HepG2 (cell line): ENCODE data around the gene CAPN7. TPM values are rescaled to one million over a fixed set of nuclear protein-coding genes. Genes with fewer than 3 reads are reported as not detected.

Source experiments
- ASH2L ChIP-seq: fragments of 300-600, 200-600 bp; sonication (generic); IDR thresholded peaks from 2 replicates; pipeline ENCODE4 v1.7.0; 2017; ENCODE audit warnings: low read depth, mild to moderate bottlenecking, moderate library complexity, mixed read lengths, low read length; ENCODE audit not compliant: insufficient read length
- DNMT1 ChIP-seq: sonication (generic); formaldehyde crosslinking; IDR thresholded peaks from 2 replicates; pipeline ENCODE4 v1.5.1; 2020; ENCODE audit warnings: mild to moderate bottlenecking, missing genetic modification reagents
- ELF3 ChIP-seq: IDR thresholded peaks from 2 replicates; pipeline ENCODE4 v1.6.1; 2016; ENCODE audit warnings: missing genetic modification reagents, missing compliant biosample characterization
- GABPB1 ChIP-seq: IDR thresholded peaks from 2 replicates; pipeline ENCODE4 v1.6.1; 2016; ENCODE audit warnings: mild to moderate bottlenecking, missing genetic modification reagents, moderate library complexity, missing compliant biosample characterization
- MED13 ChIP-seq: sonication (generic); formaldehyde crosslinking; IDR thresholded peaks from 2 replicates; pipeline ENCODE4 v1.5.0; 2020; ENCODE audit warnings: missing genetic modification reagents
- TBL1XR1 ChIP-seq: fragments of 150-350 bp; IDR thresholded peaks from 2 replicates; pipeline ENCODE4 v1.6.1; 2014; ENCODE audit warnings: borderline replicate concordance, low read length; ENCODE audit not compliant: partially characterized antibody
- TERF1 ChIP-seq: sonication (generic); formaldehyde crosslinking; IDR thresholded peaks from 2 replicates; pipeline ENCODE4 v1.8.0; 2022; ENCODE audit warnings: mild to moderate bottlenecking, missing genetic modification reagents, moderate library complexity
- ZBTB43 ChIP-seq: sonication (generic); formaldehyde crosslinking; conservative IDR thresholded peaks from 2 replicates; pipeline ENCODE4 v1.4.0; 2020; ENCODE audit warnings: missing genetic modification reagents
- ZNF646 ChIP-seq: sonication (generic); formaldehyde crosslinking; IDR thresholded peaks from 2 replicates; pipeline ENCODE4 v1.9.0; 2021; ENCODE audit warnings: mild to moderate bottlenecking, missing genetic modification reagents
- polyA plus RNA-seq, 8 experiments: library from polyadenylated mRNA; depleted of rRNA in 3 of 8; stranded (reverse) in 7 of 8; unstranded in 1 of 8; fragments of >200 nt; fragmentation: Illumina TruSeq in 4 of 8; extraction: Trizol in 4 of 8; gene quantifications; 2 replicates each; pipeline versions ENCODE4 v1.2.1 to v1.2.3, GENCODE V29; 2011 to 2016; ENCODE audit warnings: low read depth in 4 of 8, missing spikeins in 1 of 8, mixed read lengths in 1 of 8; ENCODE audit not compliant: insufficient read depth in 1 of 8
- total RNA-seq, 5 experiments: library from RNA; depleted of rRNA; stranded (reverse); fragments of >200 nt; fragmentation: Illumina TruSeq; extraction: Trizol; gene quantifications; 2 replicates each; pipeline ENCODE4 v1.2.3, GENCODE V29; 2016; ENCODE audit warnings: low read depth in 1 of 5
- TF ChIP-seq, protein P1 (sequence below): sonication (generic); formaldehyde crosslinking; IDR thresholded peaks from 2 replicates; pipeline ENCODE4 v1.4.0; 2020; ENCODE audit warnings: mild to moderate bottlenecking, missing genetic modification reagents
- TF ChIP-seq, protein P2 (sequence below): sonication (generic); formaldehyde crosslinking; conservative IDR thresholded peaks from 2 replicates; pipeline ENCODE4 v1.4.0; 2020; ENCODE audit warnings: missing genetic modification reagents

The CAPN7 gene
- total and polyA plus RNA-seq, 2 of the 13 experiments (the other 11 are each of a cell fraction or from before 2014, with no cell fraction given) = 16.7 to 36.8 TPM

- TF ChIP-seq, protein P1, sequence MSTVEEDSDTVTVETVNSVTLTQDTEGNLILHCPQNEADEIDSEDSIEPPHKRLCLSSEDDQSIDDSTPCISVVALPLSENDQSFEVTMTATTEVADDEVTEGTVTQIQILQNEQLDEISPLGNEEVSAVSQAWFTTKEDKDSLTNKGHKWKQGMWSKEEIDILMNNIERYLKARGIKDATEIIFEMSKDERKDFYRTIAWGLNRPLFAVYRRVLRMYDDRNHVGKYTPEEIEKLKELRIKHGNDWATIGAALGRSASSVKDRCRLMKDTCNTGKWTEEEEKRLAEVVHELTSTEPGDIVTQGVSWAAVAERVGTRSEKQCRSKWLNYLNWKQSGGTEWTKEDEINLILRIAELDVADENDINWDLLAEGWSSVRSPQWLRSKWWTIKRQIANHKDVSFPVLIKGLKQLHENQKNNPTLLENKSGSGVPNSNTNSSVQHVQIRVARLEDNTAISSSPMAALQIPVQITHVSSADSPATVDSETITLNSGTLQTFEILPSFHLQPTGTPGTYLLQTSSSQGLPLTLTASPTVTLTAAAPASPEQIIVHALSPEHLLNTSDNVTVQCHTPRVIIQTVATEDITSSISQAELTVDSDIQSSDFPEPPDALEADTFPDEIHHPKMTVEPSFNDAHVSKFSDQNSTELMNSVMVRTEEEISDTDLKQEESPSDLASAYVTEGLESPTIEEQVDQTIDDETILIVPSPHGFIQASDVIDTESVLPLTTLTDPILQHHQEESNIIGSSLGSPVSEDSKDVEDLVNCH = peak; percentile 9; the same call in 1 of the 2 replicates
- TF ChIP-seq ASH2L (peak; percentile 88), ZBTB43 (peak; percentile 20; the same call in 1 of the 2 replicates), MED13 (peak; percentile 67; the same call in 1 of the 2 replicates), DNMT1 (CRISPR knock-in tag) (peak; percentile 98; the same call in 1 of the 2 replicates), TERF1 (no peak), TBL1XR1 (no peak), ELF3 (CRISPR knock-in tag) (peak; percentile 21; the same call in 1 of the 2 replicates), ZNF646 (CRISPR knock-in tag) (no peak), GABPB1 (CRISPR knock-in tag) (peak; percentile 79)
- TF ChIP-seq, protein P2, sequence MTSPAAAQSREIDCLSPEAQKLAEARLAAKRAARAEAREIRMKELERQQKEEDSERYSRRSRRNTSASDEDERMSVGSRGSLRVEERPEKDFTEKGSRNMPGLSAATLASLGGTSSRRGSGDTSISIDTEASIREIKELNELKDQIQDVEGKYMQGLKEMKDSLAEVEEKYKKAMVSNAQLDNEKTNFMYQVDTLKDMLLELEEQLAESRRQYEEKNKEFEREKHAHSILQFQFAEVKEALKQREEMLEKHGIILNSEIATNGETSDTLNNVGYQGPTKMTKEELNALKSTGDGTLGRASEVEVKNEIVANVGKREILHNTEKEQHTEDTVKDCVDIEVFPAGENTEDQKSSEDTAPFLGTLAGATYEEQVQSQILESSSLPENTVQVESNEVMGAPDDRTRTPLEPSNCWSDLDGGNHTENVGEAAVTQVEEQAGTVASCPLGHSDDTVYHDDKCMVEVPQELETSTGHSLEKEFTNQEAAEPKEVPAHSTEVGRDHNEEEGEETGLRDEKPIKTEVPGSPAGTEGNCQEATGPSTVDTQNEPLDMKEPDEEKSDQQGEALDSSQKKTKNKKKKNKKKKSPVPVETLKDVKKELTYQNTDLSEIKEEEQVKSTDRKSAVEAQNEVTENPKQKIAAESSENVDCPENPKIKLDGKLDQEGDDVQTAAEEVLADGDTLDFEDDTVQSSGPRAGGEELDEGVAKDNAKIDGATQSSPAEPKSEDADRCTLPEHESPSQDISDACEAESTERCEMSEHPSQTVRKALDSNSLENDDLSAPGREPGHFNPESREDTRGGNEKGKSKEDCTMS = no peak
Observed at GRCh38 chr3:15205934-15206661, at the start of gene CAPN7 (continued).
